CD14-positive monocyte (primary cell): Measurements from ENCODE around the gene ACTRT3. TPM values are rescaled to one million over a fixed set of nuclear protein-coding genes. Genes with fewer than 3 reads are reported as not detected.

ENCODE experiments used
- DNase-seq, 3 donors: peaks; one replicate each; pipeline ENCODE4 v3.0.0-alpha.2; 2011 to 2022
- H2AFZ ChIP-seq: 2 replicates; pipeline ENCODE4 v1.6.0; 2012; ENCODE audit warnings: mild to moderate bottlenecking, low read depth, low read length, inconsistent platforms; ENCODE audit not compliant: insufficient read depth, poor library complexity, severe bottlenecking
- H3K27ac ChIP-seq, 2 donors: 1 replicate in 1 of 2; 2 replicates in 1 of 2; pipeline ENCODE4 v1.5.1; 2012 to 2013; ENCODE audit warnings: low read length in 2 of 2, control low read depth in 1 of 2, inconsistent platforms in 1 of 2, low read depth in 1 of 2, mild to moderate bottlenecking in 1 of 2
- H3K27me3 ChIP-seq, 2 donors: one replicate each; pipeline versions ENCODE4 v1.6.0 to v1.6.1; 2011 to 2013; ENCODE audit warnings: low read length in 2 of 2; ENCODE audit not compliant: control insufficient read depth in 2 of 2, insufficient read depth in 2 of 2
- H3K36me3 ChIP-seq, 2 donors: replicated peaks in 1 of 2; 1 replicate in 1 of 2; 2 replicates in 1 of 2; pipeline versions ENCODE4 v1.5.1 to v1.6.1; 2012 to 2013; ENCODE audit warnings: low read length in 2 of 2, control low read depth in 1 of 2, inconsistent platforms in 1 of 2, mild to moderate bottlenecking in 1 of 2; ENCODE audit not compliant: insufficient read depth in 2 of 2, control insufficient read depth in 1 of 2
- H3K4me1 ChIP-seq, 2 donors: 1 replicate in 1 of 2; 2 replicates in 1 of 2; pipeline versions ENCODE4 v1.5.1 to v1.6.1; 2012 to 2013; ENCODE audit warnings: low read length in 2 of 2, control low read depth in 1 of 2, inconsistent platforms in 1 of 2, mild to moderate bottlenecking in 1 of 2, moderate library complexity in 1 of 2; ENCODE audit not compliant: insufficient read depth in 2 of 2, control insufficient read depth in 1 of 2
- H3K4me2 ChIP-seq: replicated peaks from 2 replicates; pipeline ENCODE3; 2012; ENCODE audit warnings: low read length, moderate library complexity, mild to moderate bottlenecking; ENCODE audit not compliant: poor library complexity, severe bottlenecking; ENCODE audit errors: extremely low read depth
- H3K4me3 ChIP-seq, 3 experiments: fragments of 200-600 bp in 1 of 3; sonication (generic) in 1 of 3; replicated peaks in 1 of 3; 1 replicate in 2 of 3; 2 replicates in 1 of 3; pipeline ENCODE4 v1.5.1; 2011 to 2013; ENCODE audit warnings: low read length in 3 of 3, mild to moderate bottlenecking in 3 of 3, control low read depth in 2 of 3, low read depth in 2 of 3, inconsistent platforms in 1 of 3, moderate library complexity in 1 of 3
- H3K79me2 ChIP-seq: 2 replicates; pipeline ENCODE4 v1.6.0; 2012; ENCODE audit warnings: mild to moderate bottlenecking, control low read depth, inconsistent platforms, low read length, moderate library complexity; ENCODE audit not compliant: insufficient read depth
- H3K9ac ChIP-seq: 2 replicates; pipeline ENCODE4 v1.6.0; 2017; ENCODE audit warnings: low read length, mild to moderate bottlenecking; ENCODE audit not compliant: insufficient read depth, poor library complexity, severe bottlenecking
- H3K9me3 ChIP-seq, 2 donors: replicated peaks in 1 of 2; 1 replicate in 1 of 2; 2 replicates in 1 of 2; pipeline versions ENCODE4 v1.5.1 to v1.6.1; 2012 to 2013; ENCODE audit warnings: low read length in 2 of 2, control low read depth in 1 of 2; ENCODE audit not compliant: control insufficient read depth in 1 of 2, insufficient read depth in 1 of 2
- H4K20me1 ChIP-seq: 2 replicates; pipeline ENCODE4 v1.6.0; 2012; ENCODE audit warnings: mild to moderate bottlenecking, low read length, control low read depth, moderate library complexity; ENCODE audit not compliant: insufficient read depth
- H3K27ac Mint-ChIP-seq, 7 donors: one replicate each; pipeline ENCODE4 v1.8.0; 2020; ENCODE audit warnings: mild to moderate bottlenecking in 7 of 7, mixed read lengths in 7 of 7, moderate library complexity in 6 of 7, inconsistent platforms in 2 of 7
- H3K27me3 Mint-ChIP-seq, 3 donors: one replicate each; pipeline ENCODE4 v1.8.0; 2021 to 2022; ENCODE audit warnings: low read depth in 3 of 3, mild to moderate bottlenecking in 3 of 3, mixed read lengths in 3 of 3, moderate library complexity in 3 of 3, inconsistent platforms in 1 of 3
- H3K36me3 Mint-ChIP-seq, 2 donors: one replicate each; pipeline ENCODE4 v1.8.0; 2020; ENCODE audit warnings: mixed read lengths in 2 of 2, inconsistent platforms in 1 of 2, mild to moderate bottlenecking in 1 of 2
- H3K4me1 Mint-ChIP-seq: one replicate; pipeline ENCODE4 v1.8.0; 2020; ENCODE audit warnings: mild to moderate bottlenecking, mixed read lengths
- H3K4me3 Mint-ChIP-seq, 2 donors: one replicate each; pipeline ENCODE4 v1.8.0; 2020; ENCODE audit warnings: mild to moderate bottlenecking in 2 of 2, mixed read lengths in 2 of 2, moderate library complexity in 1 of 2
- H3K9me3 Mint-ChIP-seq, 7 donors: one replicate each; pipeline ENCODE4 v1.8.0; 2020 to 2022; ENCODE audit warnings: mixed read lengths in 7 of 7, mild to moderate bottlenecking in 6 of 7, moderate library complexity in 6 of 7, inconsistent platforms in 2 of 7
- CTCF ChIP-seq: fragments of 200-600 bp; IDR thresholded peaks from one replicate; pipeline ENCODE4 v1.8.0; 2022; ENCODE audit warnings: antibody characterized with exemption, mild to moderate bottlenecking
- WGBS: methylation state at CpG from one replicate; pipeline ENCODE4 v1.1.5; 2013; ENCODE audit warnings: missing lambda C conversion rate; ENCODE audit not compliant: insufficient coverage; 5-methylcytosine and 5-hydroxymethylcytosine counted together
- intact Hi-C, 2 donors: fragments of 100-400 bp; cut with micrococcal nuclease; formaldehyde crosslinking; loops; one replicate each; pipeline versions ENCODE4 v1.15.0 to v1.15.1; 2023
- polyA plus RNA-seq, 3 donors: library from polyadenylated mRNA; depleted of rRNA in 1 of 3; unstranded in 2 of 3; stranded (reverse) in 1 of 3; fragments of 300-500 nt in 2 of 3; fragments of >200 nt in 1 of 3; fragmentation: Illumina TruSeq in 2 of 3; gene quantifications; 1 replicate in 2 of 3; 2 replicates in 1 of 3; pipeline ENCODE4 v1.2.3, GENCODE V29; 2012 to 2021

ACTRT3 gene
- polyA plus RNA-seq, 3 donors, result 0.03 to 0.08 TPM; not detected in 1

- Histone ChIP-seq H3K36me3 (peaks cover 65 to 84% of the 10 kb centered on the region in 2 donors), H4K20me1 (no peaks in the 10 kb centered on the region), H3K4me3 (no peak overlapping the region), H3K9ac (no peak overlapping the region), H3K9me3 (no peaks in the 10 kb centered on the region), H3K27ac (no peak overlapping the region), H3K4me2 (no peak overlapping the region), H2AFZ (no peak overlapping the region), H3K27me3 (no peaks in the 10 kb centered on the region), H3K4me1 (no peaks in the 10 kb centered on the region), H3K79me2 (no peaks in the 10 kb centered on the region)
- DNase-seq, result no peak
- Mint-ChIP-seq H3K4me3 (no peak overlapping the region), H3K4me1 (no peaks in the 10 kb centered on the region), H3K9me3 (no peaks in the 10 kb centered on the region), H3K36me3 (peaks cover 56 to 66% of the 10 kb centered on the region in 2 donors), H3K27me3 (no peaks in the 10 kb centered on the region), H3K27ac (peak overlapping the region in 2 of 7 donors; percentile 4 to 21)
- no CpG with 5 or more reads among the region's 1 CpG for WGBS
- intact Hi-C loops, result no loop called here
- no peak for TF ChIP-seq CTCF
Observed at GRCh38 chr3:169787791-169788190, 18.4 kb upstream of the ACTRT3 start.

GRCh38 chr3:169787120-169787519 lies 17.8 kb upstream of the ACTRT3 start:
- no peak for TF ChIP-seq CTCF
- Mint-ChIP-seq H3K36me3 (peaks cover 57 to 66% of the 10 kb centered on the region in 2 donors), H3K9me3 (no peaks in the 10 kb centered on the region), H3K27me3 (no peaks in the 10 kb centered on the region), H3K27ac (no peak overlapping the region), H3K4me3 (no peak overlapping the region), H3K4me1 (no peaks in the 10 kb centered on the region)
- no peak overlapping the region for H3K4me2 ChIP-seq
- no peak overlapping the region for H3K27ac ChIP-seq
- H3K9me3 ChIP-seq, result no peaks in the 10 kb centered on the region
- H4K20me1 ChIP-seq, result no peaks in the 10 kb centered on the region
- H3K27me3 ChIP-seq, result no peaks in the 10 kb centered on the region
- no peak overlapping the region for H3K4me3 ChIP-seq
- no CpG with 5 or more reads among the region's 4 CpGs for WGBS
- no peaks in the 10 kb centered on the region for H3K4me1 ChIP-seq
- H3K79me2 ChIP-seq, result no peaks in the 10 kb centered on the region
- no peak overlapping the region for H2AFZ ChIP-seq
- intact Hi-C loops, result no loop called here
- DNase-seq, result no peak
- H3K9ac ChIP-seq, result no peak overlapping the region
- H3K36me3 ChIP-seq, result peaks cover 71 to 84% of the 10 kb centered on the region in 2 donors
